ENCODE measurements around the gene PIK3R1.

PIK3R1 gene

DNA sequence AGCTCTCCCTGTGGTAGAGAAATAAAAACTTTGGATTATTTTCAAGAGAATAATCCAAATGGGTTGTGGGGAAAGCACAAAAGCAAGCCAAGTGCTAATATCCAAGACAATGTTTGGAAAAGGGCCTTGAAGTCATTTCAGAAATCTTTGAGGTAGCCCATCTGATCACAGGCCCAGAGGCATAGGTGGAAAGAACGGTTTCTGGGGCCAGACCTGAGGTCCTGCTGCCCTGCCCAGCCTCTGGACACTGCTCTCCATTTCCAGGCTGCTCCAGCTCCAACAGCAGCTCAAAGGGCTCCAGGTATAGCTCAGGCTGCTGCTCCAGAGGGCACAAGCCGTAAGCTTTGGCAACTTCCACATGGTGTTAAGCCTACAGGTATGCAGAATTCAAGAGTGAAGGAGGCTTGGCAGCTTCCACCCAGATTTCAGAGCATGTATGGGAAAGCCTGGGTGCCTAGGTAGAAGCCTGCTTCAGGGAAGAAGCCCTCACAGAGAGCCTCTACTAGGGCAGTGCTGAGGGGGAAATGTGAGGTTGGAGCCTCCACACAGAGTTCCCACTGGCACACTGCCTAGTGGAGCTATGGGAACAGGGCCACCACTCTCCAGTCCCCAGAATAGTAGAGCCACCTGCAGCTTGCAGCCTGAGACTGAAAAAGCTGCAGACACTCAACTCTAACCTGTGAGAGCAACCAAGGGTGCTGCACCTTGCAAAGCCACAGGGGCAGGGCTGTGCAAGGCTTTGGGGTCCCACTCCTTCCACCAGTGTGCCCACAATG, 133.1 kb downstream of the PIK3R1 start:
- no CpG with 5 or more reads among the region's 2 CpGs for WGBS (ENCODE audit: extremely low coverage, insufficient coverage, low lambda C conversion rate)
- no peak overlapping the region for H3K9ac ChIP-seq (ENCODE audit: low read length)

DNA sequence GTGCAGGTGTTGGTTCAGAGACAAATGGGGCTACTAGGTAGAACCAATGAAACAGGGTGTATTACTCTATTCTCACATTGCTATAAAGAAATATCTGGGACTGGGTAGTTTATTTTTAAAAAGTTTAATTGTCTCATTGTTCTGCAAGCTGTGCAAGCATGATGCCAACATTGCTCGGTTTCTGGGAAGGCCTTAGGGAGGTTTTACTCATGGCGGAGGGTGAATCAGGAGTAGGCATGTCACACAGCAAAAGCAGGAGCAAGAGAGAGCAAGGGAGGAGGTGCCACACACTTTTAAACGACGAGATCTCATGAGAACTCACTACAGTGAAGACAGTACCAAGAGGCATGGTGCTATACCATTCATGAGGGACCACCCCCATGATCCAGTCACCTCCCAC, 134.6 kb downstream of the PIK3R1 start:
- no peak for DNase-seq
- H3K23ac ChIP-seq (ENCODE audit: low read length) = no peak overlapping the region
- H3K79me2 ChIP-seq (ENCODE audit: control insufficient read depth, insufficient read depth, low read length) = no peaks in the 10 kb centered on the region
- no peak overlapping the region for H2AK5ac ChIP-seq (ENCODE audit: low read length)
- no peak overlapping the region for H4K5ac ChIP-seq (ENCODE audit: low read length)
- H2BK5ac ChIP-seq (ENCODE audit: low read length) = no peak overlapping the region
- H3K4me3 ChIP-seq (ENCODE audit: low read length) = no peak overlapping the region
- H3K18ac ChIP-seq (ENCODE audit: low read length) = no peak overlapping the region
- H3K4ac ChIP-seq (ENCODE audit: low read depth, low read length) = no peak overlapping the region
- H3K56ac ChIP-seq (ENCODE audit: low read length) = no peak overlapping the region
- H3K36me3 ChIP-seq (ENCODE audit: control insufficient read depth, insufficient read depth, low read length) = no peaks in the 10 kb centered on the region
- no peak overlapping the region for H4K8ac ChIP-seq (ENCODE audit: low read depth, low read length)
- no peak overlapping the region for H3K27ac ChIP-seq (ENCODE audit: low read depth, low read length)
- H2BK15ac ChIP-seq (replicated peaks; ENCODE audit: low read depth) = no peak overlapping the region
- no peaks in the 10 kb centered on the region for H3K79me1 ChIP-seq (ENCODE audit: low read length)
- H3K27me3 ChIP-seq (ENCODE audit: insufficient read depth, low read length, poor library complexity) = no peaks in the 10 kb centered on the region
- H3K4me1 ChIP-seq (ENCODE audit: control insufficient read depth, low read depth, low read length) = peaks cover 3% of the 10 kb centered on the region
- H3K9ac ChIP-seq (ENCODE audit: low read length) = no peak overlapping the region
- WGBS (ENCODE audit: extremely low coverage, insufficient coverage, low lambda C conversion rate) = no CpG with 5 or more reads among the region's 4 CpGs
- no peak overlapping the region for H3K4me2 ChIP-seq (ENCODE audit: low read length)
- no peak overlapping the region for H2BK120ac ChIP-seq (ENCODE audit: low read depth, low read length)

More for the DNA sequence above, 133.1 kb downstream of the PIK3R1 start:
- H3K79me2 ChIP-seq (ENCODE audit: control insufficient read depth, insufficient read depth, low read length) = no peaks in the 10 kb centered on the region
- no peak overlapping the region for H4K8ac ChIP-seq (ENCODE audit: low read depth, low read length)
- H2BK5ac ChIP-seq (ENCODE audit: low read length) = no peak overlapping the region
- H2AK5ac ChIP-seq (ENCODE audit: low read length) = no peak overlapping the region
- H3K23ac ChIP-seq (ENCODE audit: low read length) = no peak overlapping the region
- H3K79me1 ChIP-seq (ENCODE audit: low read length) = no peaks in the 10 kb centered on the region
- H3K4me2 ChIP-seq (ENCODE audit: low read length) = no peak overlapping the region
- no peak overlapping the region for H3K4me3 ChIP-seq (ENCODE audit: low read length)
- H4K5ac ChIP-seq (ENCODE audit: low read length) = no peak overlapping the region
- H3K56ac ChIP-seq (ENCODE audit: low read length) = no peak overlapping the region
- no peak overlapping the region for H2BK120ac ChIP-seq (ENCODE audit: low read depth, low read length)
- H3K36me3 ChIP-seq (ENCODE audit: control insufficient read depth, insufficient read depth, low read length) = no peaks in the 10 kb centered on the region
- no peaks in the 10 kb centered on the region for H3K4me1 ChIP-seq (ENCODE audit: control insufficient read depth, low read depth, low read length)
- no peak for DNase-seq
- no peak overlapping the region for H3K18ac ChIP-seq (ENCODE audit: low read length)
- H2BK15ac ChIP-seq (replicated peaks; ENCODE audit: low read depth) = no peak overlapping the region
- no peak overlapping the region for H3K27ac ChIP-seq (ENCODE audit: low read depth, low read length)
- no peaks in the 10 kb centered on the region for H3K27me3 ChIP-seq (ENCODE audit: insufficient read depth, low read length, poor library complexity)
- no peak overlapping the region for H3K4ac ChIP-seq (ENCODE audit: low read depth, low read length)
